GM21526 (cell line): ENCODE measurements around the gene ARHGAP24.
A peak's percentile ranks its signal among the peaks of the same experiment; 100 is the strongest.

ENCODE experiments used
- ATAC-seq: cut with Tn5 transposase; IDR thresholded peaks from one replicate; pipeline ENCODE4 v1.9.1; 2021; ENCODE audit warnings: moderate library complexity; ENCODE audit not compliant: unreplicated experiment, low FRiP score

Gene ARHGAP24

DNA sequence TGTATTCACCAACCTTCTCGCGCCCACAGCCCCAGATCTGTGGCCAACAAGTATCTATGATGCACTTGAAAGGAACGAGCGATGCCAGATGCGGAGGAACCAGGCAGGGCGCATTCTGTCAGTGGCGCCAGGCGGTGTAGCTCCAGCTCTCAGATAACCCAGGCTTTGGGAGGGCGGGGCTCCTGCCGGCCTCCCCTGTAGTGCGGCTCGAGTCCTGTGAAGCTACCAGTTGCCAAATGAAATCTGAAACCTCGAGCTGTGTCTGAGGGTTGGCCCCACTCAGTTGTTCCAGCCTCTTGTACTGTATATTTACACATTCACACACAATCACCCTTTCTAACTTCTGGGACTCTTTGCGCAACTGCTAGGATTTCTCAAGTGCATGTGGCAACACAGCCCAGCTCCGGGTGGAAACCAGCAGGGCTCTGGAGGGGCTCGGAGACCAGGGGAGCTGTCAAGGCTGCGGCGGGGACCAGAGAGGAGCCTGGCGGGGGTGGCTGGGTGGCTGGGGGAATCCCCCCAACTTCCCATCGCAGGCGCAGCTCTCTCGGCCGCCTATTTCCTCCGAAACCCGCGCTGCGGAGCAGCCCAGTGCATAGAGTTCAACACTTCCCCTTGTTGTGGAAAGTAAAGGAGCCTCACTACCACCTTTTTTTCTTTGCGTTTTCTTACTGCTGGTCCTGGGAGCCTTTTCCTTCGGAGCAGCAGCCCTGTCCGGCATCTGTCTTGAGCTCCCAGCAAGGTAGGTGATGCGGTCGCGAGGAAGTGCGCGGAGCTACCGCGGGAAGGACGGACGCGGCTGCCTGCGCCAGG lies at the start of gene ARHGAP24:
Gene ARHGAP24 (plus strand): TSS at position 333 of the 813 bp plus-strand sequence.
- peak; percentile 96 for ATAC-seq

DNA sequence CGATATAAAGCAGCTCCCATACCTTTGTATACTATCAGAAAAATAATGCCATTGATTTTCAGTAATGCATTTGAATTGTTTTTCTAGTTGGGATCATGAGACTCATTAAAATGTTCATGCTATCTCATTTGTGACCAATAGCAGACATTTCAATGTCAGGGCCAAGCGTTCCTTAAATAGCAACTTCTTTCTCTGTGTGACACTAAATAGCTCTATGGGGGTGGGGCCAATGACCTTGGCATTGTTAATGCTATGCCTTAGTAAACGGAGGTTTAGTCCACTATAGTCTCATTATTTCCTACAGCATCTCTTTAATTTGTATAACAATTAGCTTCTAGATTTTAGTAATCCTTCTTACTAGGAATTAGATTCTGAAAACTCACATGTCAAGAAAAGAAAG lies 48.6 kb upstream of the ARHGAP24 start:
- ATAC-seq = no peak

DNA sequence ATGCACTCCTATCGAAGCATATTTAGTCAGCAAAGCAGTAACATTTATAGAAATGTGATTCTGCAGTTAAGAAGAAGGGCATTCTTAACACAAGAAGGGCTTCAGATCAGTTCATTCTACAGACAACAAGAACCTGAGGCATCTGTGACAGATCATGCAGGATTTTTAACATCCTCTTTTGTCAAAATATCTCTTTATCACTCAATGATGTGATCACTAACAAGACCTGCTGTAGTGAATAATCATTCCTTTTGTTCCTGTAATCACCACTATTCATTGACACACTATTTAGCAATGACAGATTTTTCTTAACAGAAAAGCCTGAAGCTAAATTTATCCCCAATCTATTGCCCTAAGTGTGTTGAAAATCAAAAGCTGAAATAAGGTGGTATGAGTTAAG lies 47.8 kb upstream of the ARHGAP24 start:
- ATAC-seq = no peak

DNA sequence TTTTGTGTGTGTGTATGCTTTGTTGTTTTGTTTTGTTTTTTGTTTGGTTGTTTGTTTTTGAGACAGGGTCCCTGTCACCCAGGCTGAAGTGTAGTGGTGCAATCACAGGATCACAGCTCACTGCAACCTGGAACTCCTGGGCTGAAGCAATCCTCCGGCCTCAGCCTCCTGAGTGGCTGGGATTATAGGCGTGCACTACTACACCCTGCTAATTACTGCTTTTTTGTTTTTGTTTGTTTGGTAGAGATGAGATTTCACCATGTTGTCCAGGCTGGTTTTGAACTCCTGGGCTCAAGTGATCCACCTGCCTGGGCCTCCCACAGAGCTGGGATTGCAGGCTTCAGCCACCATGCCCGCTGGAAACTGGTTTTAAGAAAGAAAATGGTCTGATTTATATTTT lies 44.7 kb upstream of the ARHGAP24 start:
- no peak for ATAC-seq

DNA sequence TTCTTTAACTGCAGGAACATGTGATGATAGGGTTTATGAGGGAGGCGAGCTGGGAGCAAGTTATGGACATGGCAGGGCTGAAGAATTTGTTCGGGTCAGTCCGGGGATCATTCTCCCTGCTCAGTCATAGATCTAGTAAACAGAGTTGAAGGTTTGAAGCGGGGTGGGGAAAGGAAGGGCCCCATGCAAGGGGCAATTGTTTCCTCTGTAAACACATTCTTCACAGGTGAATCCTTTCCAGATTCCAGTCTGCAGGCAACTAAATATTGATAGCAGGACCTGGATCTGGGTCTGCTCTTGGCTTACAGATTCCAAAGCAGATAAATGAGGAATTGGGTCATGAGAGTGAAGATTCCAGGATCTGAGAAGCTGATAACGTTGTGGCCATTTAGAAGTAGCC lies 44.3 kb upstream of the ARHGAP24 start:
- no peak for ATAC-seq

DNA sequence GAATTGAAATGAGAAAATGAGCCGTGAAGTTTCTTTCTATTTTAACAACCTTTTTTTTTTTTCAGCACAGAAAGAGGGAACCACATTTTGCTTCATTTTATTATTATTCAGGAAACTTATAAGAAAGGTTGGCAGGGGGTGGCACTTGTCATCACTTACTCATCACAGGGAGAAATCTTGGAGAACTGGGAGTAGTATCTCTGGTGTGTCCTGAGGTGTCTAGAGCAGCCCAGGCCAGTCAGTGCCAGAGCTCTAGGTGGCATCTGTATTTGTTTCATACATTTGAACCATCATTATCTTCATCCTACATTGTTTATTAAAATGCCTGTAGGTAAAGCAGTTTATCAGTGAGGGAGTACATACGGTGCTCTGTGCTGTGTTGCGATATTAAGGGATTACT lies 43.8 kb upstream of the ARHGAP24 start:
- no peak for ATAC-seq

DNA sequence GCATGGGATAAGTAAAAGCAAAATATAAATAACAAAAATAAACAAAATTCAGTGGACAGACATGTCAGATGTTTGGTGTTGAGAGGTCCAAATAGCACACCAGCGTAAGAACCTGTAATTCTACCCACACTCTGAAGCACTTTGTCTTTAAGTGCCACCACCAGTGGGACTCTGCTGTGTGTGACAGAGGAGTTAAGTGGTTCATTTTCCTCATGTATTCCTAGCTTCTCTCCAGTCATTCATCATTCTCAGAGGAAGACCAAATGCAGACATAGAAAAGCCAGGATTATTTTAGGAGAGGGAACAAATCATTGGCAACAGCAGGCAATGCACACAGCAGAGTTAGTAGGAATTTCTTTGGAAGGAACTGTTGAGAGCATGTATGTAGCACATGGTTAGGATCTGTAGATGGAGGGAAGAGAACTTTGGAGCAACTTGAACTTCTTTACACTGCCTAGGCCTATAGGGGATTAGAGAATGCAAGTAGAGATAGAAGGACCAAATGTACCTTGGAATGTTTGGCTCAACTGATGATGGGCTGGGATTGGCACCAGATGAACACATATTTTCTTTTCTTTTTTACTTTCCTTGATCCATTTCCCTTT lies 43.0 kb upstream of the ARHGAP24 start:
- no peak for ATAC-seq

DNA sequence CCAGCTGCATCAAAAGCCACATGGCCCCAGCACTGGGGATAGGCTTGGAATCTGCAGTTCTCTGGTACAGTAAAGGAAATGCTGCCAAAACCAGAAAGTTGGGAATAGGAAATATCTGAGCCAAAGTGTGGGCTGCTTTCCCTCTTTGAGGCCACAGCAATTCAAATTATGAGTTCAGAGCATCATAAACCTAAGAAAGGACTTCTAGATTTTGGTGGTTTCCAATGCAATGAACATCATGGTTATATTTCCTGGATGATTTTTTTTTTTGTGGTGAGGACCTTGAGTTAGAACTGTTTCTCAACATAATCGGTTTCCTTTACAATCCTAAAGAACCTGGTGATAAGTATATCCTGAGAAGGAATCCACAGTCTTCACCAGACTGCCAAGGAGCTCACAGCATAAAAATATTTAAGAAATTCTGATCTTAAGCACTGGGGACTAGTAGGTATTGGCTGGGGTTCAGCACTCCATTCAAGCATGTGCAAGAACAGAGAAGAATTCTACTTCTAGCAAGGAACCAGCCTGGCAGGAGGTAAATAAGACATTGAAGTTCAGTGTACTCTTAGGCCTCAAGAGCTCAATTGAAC lies 29.8 kb upstream of the ARHGAP24 start:
- ATAC-seq = no peak

DNA sequence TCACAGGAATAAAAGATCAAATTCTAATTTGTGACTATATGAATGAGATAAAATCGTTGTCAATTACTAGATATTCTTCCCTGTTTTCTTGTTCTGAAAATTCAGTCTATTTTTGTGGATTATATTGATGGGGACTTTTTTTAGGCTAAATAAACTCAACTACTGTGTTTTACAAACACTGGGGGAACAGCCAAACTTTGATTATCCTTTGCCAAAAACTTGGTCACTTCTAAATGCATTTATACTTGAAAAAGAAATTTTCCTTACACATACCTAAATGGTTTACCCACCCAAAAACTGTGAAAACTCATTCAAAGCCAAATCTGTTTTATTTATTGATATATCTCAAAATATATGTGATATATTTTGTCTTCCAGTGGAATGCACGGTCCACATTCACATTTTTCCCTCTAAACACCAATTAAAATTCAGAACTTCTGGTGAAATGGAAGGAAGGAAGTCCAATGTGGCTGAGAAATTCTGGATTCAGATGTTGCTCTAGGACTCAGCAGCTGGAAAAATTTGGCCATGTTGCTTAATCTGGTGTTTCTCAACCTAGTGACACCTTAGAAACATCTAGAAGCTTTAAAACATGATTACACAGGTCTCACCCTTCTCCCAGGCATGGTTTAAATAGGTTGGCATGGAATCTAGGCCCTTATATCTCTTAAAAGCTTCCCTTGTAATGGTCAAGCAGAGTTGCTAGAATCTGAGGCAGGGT lies 28.6 kb upstream of the ARHGAP24 start:
- no peak for ATAC-seq

DNA sequence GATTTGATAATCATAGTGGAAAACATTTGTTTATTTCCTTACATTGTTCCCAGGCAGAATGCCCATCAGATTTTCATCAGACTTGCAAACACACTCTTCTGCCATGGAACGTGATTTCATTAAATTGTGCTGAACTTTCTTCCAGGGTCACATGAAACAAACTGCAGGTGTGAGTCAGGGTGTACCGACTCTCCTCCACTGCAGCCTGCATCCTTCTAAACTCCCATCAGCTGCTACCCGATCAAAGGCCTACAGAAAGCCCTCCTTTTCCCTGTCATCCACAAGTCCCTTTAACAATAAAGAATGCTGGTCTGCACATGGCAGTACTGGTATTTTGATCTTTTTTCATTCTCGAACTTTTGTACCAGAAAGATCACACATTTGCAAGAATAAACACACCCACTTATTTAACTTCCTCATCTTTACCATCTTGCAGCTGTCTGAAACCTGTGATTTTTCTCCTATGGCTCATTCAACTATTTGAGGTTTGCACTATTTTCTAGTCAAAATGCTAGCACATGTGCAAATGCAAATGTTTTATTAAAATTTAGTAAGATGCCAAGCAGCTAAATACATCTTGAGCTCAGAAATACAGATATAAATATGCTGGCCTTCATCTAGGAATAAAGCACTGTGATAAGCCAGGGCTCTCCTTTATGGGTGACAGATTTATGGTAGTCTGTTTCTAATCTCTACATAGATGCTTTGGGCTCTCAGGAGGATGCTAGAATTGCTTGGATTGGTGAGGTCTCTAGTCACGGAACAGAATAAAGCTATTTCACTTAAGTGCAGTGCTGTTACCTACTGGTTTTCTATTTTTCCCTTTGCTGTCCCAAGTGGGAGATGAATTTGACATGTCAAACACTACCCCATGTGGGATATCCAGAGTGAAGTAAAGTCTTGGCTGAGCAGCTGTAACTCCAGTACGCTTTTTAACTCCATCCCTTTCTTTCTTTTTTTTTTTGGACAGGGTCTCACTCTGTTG lies 25.8 kb upstream of the ARHGAP24 start:
- no peak for ATAC-seq

DNA sequence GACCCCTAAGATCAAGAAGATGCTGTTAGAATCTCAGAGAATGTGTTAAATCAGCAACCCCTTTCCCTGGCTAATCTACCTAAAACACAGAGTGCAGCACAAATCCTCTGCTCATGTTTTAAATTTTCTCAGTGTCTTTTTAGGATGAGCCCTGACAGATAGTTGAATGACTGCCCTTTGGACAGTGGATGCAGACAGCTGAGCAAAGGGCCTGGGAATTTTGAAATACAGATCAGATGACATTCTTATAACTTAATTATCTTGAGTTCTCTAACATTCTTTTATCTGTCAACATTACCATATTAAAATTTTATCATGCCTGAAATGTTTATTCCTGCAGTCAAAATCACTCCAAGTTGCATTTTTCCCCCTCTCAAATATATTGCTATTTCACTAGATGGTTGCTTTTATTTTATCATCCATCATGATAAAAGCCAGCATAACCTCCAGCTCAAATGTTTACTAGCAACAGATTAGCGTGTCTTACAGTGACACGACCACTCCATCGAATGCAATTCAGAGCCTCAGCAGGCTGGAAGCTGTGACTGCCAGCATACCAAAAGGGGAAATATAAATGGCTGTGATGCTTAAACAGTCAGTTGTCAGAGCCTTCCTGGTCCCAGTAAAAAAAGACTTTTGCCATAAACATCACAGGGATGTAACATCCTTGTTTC lies 22.8 kb upstream of the ARHGAP24 start:
- no peak for ATAC-seq

DNA sequence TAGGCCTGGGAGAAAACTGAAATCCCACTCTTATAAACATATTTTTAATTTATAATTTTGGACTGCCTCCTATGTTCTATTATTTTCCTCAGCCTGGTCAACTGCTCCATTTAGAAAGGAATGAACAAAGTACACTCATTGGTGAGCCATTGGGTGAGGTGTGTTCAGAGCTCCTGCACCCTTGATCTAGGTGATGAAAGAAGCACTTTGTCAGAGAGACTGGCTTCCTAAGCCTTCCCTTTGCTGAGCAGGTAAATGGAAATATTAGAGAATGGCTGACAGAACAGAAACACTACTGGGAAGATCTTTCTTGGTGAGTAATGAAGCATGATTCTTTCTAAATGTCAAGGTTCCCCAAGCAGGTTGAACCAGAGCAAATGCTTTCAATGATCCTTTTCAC lies 19.0 kb upstream of the ARHGAP24 start:
- no peak for ATAC-seq

DNA sequence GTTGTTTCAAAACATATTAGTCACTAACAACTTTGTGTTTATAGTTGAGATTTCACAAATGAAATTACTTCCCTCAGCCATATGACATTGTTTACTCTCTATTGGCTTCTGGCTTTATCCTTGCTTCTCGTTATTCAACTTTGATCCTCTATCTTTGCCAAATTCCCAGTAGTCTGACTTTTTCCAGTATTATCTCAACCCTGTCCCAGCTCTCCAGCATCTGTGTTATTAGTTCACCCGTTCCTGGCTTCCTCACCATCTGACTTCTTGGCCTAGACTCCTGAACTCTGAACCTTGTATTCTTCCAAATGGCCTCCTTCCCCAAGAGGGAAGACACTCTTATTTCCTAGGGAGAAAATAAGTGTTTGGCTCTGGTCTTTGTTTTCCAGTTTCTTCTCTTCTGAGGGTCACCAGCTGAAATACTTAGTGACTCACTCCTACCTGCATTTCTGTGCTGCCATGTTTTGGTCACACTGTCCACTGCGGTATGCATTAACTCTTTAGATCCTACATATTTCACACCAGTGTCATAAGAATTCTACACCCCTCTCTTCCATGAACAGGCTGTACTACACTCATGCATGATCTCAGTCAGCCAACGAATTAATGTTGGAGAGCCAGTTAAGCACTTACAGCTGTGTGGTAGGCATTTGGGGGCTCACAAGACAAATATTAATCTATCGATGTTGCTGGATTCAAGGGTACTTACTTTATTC lies 17.0 kb upstream of the ARHGAP24 start:
- no peak for ATAC-seq

DNA sequence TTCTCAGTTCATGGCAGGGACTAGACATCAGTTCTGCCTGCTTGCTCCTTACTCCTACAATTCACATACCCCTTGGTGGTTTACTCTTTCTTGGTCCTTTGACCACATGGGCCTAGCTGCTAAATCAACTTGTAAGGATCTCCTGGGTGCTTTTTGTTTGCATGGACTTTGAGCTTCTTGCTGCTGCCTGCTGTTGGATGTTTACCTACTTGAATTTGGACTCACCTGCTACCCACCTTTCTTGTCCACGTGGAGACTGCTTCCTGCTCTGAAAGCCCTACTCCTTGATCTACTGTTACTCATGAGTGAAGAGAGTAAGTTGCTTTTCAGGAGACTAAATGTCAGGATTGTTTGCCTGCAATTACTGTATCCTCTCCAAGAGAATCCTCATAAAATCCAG lies 15.2 kb upstream of the ARHGAP24 start:
- ATAC-seq = no peak

DNA sequence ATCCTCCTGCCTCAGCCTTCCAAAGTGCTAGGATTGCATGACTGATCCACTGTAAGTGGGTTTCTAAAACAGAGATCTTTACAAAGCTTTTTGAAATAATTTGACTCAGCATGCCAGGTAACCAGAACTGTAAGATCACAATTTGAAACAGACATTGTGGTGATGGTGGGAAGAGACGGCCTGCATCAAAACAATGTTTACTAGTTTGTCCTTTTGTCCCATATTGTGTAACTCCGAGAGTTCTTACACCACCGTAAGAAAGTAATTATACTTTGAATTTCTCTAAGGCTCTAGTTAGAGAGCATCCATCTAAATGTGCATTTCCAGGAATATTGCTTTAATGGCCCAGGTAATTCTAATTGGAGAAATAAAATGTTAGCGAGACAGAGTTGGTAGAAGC lies 594 bp upstream of the ARHGAP24 start:
- no peak for ATAC-seq

DNA sequence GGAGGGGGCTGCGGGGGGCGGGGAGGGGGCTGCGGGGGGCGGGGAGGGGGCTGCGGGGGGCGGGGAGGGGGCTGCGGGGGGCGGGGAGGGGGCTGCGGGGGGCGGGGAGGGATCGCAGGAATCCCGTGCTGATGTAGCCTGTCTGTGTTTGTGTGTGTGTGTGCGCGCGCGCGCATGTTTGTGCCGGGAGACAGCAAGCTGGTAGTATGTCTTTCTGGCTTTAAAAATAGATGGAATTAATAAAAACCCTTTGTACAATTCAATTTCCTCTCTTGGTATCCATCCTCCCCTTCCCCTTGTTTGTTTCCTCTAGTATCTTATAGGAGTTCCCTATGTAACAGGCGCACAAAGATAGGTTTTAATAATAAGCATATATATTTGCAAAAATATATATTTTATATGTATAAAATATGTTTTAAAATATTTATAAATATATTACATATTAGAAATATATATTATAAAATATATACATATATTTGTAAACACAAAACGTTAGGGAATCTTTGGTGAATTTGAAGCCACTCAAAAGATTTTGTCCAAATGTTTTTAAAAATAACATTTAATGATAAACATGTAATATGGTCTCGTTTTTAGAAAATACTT lies 782 bp downstream of the ARHGAP24 start:
- no peak for ATAC-seq

DNA sequence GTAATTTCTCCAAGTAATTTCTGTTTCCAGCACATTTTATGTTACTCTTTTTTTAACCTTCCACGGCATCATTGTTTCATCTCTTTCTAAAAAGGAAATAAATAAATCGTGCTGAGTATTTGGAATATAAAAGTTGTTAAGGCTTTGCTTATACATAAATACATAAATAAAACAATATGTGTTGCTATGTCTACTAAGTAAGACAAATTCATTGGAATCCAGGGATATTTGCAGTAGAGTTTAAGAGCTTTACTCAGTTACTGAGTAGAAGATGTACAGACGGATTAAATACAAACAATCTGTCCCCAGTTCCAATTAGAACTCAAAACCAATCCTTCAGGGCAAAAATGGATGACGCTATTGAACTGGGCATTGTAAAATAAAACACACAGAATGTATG lies 1.4 kb downstream of the ARHGAP24 start:
- no peak for ATAC-seq

DNA sequence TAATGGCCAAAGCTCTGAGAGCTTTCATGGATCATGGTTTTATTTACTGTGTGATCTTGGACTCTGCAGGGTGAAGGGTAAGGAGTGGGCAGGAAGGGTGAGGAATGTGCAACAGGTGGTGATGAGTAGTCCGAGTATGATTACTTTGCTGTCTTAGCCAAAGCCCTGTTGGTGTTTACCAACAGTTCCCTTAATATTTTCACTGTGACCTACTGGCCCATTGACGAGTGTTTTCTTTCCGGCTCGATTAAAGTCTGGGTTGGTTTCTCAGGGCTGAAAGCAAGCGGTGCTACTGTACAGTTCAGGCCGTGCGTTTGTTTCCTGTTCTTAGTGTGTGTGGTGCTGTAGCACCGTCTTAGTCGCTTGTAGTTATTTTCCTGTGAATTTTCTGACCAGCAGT lies 2.6 kb downstream of the ARHGAP24 start:
- ATAC-seq = no peak

DNA sequence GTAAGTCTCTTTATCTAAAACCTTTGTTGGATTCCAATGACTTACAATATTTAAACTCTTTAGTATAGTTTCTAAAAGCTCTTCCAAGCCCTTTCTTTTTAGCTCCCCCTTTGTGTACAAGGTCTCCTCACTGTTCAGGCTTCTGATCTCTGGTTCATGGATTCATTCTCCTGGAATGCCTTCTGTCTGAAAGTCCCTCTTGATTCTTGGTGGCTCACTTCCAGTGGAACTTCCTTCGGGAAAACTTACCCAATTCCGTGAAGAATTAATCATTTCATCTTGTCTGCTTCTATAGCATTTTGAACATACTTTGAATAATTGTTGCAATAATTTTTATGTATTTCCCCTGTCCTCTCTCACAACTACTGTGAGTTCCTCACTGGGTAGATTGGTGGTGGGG lies 3.6 kb downstream of the ARHGAP24 start:
- no peak for ATAC-seq
